Measurements from ENCODE around the gene ZNF512B.
"Not testable (repeated sequence)": the region's sequence is repeated elsewhere in the genome, so short reads cannot be mapped to it uniquely, and the experiment has no call there.

Gene ZNF512B

DNA sequence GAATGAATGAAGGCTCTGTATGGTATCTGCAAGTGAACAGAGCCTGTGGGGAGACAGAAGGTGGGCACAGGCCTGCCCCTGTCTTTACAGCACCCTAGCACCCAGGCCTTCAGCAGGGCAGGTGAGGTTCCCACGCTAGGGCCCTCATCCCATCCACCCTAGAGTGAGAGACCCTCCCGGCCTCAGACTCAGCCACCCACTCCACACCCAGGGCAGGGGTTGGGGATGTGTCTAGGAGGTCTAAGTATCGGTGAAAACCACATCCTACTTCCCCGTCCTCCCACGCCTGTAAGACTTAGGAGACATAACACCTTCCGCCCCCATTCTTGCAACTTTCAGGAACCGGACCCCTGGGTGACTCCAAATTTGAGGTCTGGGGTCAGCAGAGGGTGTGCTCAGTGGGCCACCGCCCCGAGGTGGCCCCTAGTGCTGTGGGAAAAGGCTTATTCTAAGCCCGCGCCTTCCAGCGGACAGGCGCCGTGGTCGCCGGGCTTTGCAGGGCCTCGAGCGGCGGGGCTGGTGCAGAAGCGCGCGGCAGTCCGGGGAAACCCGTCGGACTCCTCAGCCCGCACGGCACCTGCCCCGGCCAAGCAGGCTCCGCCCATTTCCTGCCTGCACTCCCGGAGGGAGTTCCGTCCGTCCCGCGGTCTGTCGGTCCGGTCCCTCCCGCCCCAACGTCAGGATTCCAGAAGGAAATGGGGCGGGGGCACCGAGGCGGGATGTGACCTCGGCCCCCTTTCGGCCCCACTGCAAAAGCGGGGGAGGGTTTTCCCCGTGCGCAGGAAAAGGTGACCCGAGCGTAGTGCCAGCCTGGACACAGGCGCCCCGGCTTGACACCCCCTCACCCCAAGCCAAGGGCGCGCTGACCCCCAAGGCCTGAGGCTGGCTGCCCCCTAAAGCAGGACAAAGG, 8.8 kb upstream of the ZNF512B start:
- peak; percentile 45 for DNase-seq (ENCODE audit: low spot score)

GRCh38 chr20:63977739-63978276, 8.1 kb upstream of the ZNF512B start:
- DNase-seq (ENCODE audit: low spot score): peak; percentile 67

DNA sequence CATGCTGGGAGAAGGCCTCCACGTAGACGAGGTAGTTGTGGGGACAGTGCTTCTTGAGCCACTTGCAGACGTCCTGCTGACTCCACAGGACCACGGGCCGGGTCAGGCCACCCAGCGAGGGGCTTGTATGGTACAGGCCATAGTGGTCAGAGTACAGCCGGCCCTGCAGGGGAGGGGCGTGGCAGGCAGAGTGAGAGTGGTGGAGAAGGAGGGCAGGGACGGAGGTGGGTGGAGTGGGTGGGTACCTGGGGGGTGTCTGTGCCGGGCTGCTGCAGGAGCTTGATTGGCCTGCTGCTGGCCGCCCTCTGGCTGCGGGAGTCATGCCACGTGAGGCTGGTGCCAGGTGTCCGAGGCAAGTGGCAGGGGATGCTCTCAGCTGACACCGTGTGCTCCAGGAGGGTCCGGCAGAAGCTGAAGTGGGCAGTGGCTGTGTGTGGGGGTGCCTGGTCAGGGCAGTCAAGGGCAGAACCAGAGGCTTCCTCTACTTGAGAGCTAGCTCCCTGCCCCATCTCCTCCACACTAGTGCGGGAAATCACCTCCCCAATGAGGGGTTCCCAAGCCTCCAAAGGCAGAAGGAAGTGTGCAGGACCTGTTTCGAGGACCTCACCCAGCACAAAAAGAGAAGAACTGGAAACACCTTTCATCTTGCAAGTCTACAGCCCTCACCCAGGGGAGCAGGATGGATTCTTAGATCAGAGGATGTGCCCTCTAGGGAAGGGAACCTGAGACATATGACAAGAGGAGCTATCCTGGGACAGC, 7.4 kb upstream of the ZNF512B start:
- DNase-seq (ENCODE audit: low spot score): no peak

GRCh38 chr20:63976511-63976910, 6.8 kb upstream of the ZNF512B start:
- DNase-seq (ENCODE audit: low spot score): not testable (repeated sequence)

- DNase-seq (ENCODE audit: low spot score): no peak
These were observed 4.9 kb upstream of the ZNF512B start for GRCh38 chr20:63974402-63975200.

- peak; percentile 74 for DNase-seq (ENCODE audit: low spot score)
These were observed 4.1 kb upstream of the ZNF512B start for GRCh38 chr20:63973636-63974401.

- DNase-seq (ENCODE audit: low spot score): no peak
These were observed 3.4 kb upstream of the ZNF512B start for GRCh38 chr20:63973160-63973479.

- DNase-seq (ENCODE audit: low spot score): no peak
These were observed 2.8 kb upstream of the ZNF512B start for GRCh38 chr20:63972312-63973159.

DNA sequence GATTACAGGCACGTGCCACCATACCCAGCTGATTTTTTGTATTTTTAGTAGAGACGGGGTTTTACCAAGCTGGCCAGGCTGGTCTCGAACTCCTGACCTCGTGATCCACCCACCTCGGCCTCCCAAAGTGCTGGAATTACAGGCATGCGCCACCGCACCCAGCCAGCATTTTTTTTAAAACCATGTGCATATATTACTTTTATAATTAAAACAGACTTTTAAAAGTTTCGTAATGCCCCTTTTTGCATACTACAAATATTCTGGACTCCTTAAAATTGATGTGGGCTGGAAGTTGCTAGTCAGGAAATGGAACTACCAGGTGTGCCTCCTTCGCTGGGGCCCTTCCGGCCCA, 2.2 kb upstream of the ZNF512B start:
- DNase-seq (ENCODE audit: low spot score): not testable (repeated sequence)

DNA sequence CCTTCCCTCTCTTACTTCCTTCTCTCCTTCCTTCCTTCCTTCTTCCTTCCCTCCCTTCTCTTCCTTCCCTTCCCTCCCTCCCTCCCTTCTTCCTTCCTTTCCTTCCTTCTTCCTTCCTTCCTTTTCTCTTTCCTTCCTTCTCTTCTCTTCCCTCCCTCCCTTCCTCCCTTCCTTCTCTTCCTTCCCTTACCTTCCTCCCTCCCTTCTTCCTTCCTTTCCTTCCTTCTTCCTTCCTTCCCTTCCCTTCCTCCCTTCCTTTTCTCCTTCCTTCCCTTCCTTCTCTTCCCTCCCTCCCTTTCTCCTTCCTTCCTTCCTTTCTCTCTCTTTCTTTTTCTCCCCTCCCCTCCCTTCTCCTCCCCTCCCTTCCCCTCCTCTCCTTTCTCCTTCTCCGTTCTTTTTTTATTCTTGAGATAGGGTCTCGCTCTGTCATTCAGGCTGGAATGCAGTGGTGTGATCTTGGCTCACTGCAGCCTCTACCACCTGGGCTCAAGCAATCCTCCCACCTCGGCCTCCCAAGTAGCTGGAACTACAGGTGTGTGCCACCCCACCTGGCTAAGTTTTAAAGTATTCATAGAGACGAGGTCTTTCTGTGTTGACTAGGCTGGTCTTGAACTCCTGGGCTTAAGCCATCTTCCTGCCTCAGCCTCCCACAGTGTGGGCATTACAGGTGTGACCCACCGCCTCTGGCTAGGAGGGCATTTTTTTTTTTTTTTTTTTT, 1.1 kb upstream of the ZNF512B start:
- DNase-seq (ENCODE audit: low spot score): no peak

DNA sequence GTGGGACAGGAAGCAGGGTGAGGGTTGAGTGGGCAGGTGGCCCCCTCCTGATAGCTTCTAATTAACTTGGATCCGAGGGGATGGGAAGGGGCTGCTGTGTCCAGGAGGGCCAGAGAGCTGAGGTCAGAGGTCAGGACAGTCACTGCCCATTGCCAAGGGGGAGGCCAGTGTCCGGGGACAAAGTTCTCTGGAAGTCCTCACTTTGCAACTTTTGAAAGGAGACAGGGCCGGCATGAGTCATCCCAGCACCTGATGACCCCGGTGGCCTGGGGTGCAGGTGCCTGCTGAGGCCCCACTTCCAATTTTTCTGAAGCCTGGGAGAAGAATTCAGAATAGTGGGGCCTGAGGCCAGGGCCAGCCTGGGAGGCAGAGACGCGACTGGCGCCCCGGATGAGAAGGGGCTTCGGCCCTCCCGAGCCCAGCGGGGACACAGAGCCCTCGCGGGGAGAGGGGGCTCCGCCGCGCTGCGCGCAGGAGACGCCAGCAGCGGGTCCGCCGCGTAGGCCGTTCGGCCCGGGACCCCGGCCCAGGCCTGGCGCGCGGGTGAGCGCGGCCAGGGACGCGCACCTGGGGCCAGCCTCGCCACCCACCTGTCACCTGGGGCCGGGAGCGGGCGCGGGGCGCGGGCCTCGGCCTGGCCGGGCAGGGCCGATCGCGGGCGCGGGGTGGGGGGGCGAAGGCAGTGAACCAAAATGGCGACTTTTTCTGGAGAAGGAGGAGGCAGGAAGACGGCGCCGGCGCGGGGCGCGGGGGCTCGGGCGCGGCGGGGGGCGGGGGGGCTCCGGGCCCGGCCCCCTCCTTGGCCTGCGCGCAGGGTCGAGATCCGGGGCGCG, 586 bp downstream of the ZNF512B start:
- no peak for DNase-seq (ENCODE audit: low spot score)

- DNase-seq (ENCODE audit: low spot score): no peak
These were observed 1.4 kb downstream of the ZNF512B start for GRCh38 chr20:63968136-63968927.

DNA sequence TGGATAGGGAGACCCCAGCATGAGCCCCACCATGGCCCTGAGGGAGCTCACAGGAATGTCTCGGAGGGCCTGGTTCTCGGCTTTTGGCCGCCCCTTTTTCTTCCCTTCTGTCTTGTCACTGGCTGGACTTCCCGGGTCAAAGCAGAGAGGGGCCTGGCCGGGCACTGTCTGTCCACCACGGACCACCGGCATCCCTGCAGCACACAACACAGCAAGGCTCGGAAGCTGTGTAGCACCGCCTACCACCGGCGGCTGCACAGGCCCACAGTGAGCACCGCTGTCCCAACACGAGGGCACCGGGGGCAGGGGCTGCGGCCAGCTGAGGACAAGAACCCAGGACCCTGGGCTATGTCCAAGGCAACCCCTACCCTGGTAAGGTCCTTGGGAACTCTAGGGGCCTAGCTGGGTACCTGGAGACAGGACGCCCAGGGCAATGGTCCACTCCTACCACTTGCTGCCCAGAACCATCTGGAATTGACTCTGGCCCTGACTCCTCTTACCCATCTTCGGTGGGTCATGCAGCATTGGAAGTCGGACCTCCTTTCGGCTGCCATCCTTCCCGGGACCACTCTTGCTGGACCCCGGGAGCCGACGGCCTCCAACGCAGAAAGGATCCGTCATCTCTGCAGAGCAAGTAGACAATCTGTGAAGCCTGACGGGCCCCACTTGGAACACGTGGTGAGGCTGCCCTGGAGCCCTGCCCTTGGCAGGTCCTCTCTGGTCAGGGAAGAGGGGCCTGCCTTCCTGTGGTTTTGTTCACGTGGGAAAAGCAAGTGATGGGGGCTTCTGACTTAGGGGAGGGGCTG, 2.2 kb downstream of the ZNF512B start:
- DNase-seq (ENCODE audit: low spot score): no peak

- no peak for DNase-seq (ENCODE audit: low spot score)
These were observed 2.8 kb downstream of the ZNF512B start for GRCh38 chr20:63966944-63967322.

DNA sequence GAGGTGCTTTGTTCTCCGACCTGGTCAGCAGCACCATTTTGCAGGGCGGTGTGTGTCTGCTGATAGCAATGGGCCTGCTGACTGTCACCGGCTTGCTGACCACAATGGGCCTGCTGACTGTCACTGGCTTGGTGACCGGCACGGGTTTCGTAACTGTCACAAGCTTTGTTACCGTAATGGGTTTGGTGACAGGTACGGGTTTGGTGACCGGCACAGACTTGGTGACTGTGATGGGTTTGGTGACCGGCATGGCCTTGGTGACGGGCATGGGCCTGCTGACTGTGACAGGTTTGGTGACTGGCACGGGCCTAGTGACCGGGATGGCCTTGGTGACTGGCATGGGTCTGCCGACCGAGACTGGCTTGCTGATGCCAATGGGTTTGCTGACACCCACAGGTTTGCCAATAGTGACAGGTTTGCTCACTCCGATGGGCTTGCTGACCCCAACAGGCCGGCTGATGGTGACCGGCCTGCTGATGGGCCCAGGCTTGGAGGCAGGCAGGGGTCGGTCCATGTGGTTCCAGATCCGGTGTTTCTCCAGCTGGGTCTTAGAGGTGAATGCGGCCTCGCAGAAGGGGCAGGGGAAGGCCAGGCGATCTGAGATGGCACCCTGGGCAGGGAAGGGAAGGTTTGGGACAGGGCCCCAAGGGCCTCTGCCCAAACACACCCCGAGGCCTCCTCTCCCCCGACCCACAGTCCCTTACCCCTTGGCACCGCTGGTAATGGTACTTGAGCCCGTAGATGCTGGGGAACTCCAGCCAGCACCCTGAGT, 3.4 kb downstream of the ZNF512B start:
- DNase-seq (ENCODE audit: low spot score): no peak

- DNase-seq (ENCODE audit: low spot score): no peak
These were observed 5.3 kb downstream of the ZNF512B start for GRCh38 chr20:63964412-63964811.
